ENCODE results near the gene PTPN5.

Gene PTPN5

DNA sequence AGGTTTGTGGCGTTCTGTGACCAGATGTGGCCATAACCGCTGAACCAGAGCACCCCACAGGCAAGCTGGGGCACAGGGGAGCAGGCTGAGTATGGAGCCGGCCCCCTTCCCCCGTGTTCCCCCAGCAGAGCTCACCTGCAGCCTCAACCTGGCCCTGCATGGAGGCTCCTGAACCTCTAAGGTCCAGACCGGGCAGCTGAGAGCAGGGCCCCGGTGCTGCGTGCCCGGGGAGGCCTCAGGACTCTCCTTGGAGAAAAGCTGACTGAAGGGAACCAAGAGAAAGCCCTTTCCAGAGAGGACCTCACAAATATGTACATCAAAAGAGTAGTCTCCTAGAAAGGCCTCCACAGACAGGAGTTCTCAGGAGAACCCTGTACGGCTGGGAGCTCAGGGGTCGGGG is 48.2 kb downstream of the PTPN5 start:
- DNase-seq = no peak

DNA sequence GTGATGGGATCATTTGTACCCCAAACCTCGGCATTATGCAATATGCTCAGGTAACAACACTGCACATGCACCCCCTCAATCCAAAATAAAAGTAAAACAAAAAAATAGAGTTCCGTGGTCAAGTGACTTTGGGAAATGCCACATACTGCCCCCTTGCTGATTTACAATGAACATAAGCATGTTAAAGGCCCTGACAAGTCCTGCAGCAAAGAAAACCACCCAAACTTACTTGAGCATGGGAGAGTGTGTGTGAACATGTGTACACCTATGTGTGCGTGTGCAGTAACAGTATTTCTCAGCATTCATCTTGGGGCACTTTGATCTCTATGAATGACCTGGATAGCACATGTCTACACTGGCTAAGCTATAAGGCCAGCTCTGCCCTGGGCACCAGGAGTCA is 49.8 kb downstream of the PTPN5 start:
- no peak for DNase-seq

DNA sequence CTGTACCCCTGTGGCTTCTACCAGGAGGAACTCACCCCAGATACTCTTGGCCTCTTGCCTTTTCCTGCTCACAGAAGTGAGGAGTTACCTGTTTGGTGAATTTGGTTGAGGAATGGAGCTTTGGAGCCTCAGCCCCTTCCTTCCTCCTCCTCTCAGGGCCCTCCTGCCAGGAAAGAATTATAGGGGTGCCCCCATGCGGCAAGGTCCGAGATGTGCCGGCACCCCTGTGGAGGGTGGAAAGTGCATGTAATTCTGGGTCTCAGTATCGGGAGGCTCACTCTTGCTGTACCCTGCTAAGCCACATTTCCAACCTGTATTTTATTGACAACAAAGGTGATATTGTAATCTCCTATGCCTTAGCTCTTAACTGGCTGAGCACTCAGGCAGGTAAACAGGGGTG is 51.9 kb downstream of the PTPN5 start:
- DNase-seq = no peak

DNA sequence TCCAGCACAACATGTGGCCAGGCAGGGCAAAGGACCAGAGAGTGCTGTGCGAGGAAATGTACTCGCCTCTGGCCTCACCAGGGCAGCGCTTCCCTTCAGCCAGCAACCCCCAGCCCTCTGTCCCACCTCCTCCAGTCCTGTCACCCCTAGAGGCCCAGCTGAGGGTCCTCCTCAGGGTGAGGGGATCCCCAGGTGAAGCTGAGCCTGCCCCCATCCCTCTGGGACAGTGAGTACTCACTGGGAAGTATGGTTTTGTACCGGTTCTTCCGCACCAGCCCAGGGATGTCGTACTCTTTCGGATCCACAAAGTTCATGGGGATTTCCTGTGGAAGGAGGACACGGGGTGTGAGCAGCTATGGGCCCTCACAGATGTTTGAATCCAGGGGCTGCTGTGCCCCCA is 54.0 kb downstream of the PTPN5 start:
- no peak for DNase-seq

DNA sequence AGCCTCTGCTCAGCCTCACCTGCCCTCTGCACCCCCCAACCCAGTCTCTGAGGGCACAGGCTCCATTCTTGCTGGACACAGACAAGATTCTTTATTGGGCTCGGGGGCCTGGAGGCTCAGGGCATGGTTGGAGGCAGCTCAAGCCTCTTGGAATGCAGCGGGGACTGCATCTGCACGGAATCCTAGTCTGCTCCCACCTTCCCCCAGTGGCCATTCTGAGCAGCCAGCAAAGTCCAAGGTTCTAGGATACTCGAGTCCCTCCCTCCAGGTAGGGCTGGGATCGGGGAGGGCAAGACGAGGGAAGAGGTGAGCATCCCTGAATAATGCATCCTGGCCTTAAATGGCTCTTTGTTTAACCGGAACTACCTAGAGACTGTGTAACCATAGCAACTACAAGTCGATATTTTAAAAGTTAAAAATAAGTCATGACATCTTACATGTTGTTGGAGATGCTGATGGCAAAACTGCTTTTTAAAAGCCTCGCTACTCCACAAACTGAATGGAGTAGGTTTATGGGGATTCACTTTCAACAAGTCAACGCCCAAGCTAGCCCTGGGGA is 54.9 kb downstream of the PTPN5 start:
- DNase-seq = peak in 1 of 51 donors; percentile 18

DNA sequence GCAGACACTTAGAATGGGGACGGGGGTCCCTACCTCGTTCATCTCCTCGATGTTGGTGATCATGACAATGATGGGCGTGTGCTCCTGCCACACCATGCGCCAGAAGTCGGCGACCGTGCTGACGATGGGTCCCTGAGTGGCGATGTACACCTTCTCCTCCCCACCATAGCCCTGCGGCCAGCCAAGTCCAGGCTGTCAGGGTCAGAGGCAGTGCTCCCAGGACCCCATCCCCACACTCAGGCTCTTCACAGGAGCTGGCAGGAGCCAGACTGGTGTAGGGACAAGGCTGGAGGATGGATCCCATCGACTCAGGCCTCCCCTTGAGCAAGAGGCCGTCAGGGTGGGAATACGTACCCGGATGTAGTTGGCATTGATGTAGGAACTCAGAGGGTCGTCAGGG is 58.4 kb downstream of the PTPN5 start:
- no peak for DNase-seq

DNA sequence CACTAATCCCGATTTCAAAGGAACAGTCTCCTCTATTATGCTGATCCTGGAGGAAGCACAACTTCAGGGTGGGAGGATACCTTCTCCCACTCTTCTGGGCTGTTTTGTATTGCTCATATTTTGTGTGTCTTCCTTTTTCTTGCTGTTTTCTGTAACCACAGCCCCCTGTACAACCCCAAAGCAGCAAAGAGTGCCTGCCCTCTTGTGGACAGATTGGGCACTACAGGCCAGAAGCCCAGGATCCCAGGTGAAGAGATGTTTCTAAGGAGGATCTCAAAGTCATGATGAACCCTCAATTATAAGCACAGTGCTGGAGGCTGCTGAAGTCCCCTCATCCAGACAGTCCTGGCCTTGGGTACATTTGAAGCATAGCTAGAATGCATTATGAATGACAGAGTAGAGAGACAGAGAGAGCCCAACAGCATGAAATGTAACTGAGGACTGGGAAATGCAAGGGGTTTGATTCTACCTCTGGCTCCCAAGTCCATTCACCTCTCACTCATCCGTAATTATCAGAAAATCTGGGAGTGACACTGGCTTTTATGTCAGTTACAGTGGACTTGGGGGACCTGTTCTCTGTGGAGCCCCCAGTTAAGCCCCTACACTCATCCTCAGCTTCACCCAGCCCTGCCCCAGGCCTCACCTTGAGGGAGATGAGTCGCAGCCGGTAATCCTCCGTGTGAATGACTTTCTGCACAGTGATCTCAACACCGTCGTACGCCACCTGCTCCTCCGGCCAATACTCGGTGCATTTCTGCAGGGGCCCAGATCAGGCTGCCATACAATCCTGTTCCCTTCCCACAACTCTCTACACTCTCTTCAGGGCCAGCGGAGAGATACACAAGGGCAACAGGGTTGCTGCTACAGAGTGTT is 59.4 kb downstream of the PTPN5 start:
- DNase-seq = peak in 40 of 51 donors; percentile 6 to 81 (median 38)

DNA sequence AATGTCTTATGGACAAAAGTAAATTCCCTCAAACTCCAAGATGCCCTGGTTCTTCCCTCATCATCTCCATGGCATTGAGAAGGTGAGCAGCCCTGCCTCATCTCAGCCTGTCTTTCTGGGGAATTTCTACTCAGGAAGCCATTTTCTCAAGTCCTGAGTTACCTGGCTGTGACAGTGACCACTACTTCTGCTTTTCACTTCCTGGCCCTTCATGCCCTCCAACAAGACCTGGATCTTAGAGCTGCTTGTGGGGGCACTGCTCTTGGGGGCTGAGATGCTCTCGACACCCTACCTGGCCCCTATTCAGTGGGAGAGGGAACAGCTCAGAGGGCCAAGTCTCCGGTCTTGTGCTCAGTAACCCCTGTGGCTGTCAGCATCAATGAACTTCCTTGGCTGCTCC is 60.2 kb downstream of the PTPN5 start:
- DNase-seq = no peak

DNA sequence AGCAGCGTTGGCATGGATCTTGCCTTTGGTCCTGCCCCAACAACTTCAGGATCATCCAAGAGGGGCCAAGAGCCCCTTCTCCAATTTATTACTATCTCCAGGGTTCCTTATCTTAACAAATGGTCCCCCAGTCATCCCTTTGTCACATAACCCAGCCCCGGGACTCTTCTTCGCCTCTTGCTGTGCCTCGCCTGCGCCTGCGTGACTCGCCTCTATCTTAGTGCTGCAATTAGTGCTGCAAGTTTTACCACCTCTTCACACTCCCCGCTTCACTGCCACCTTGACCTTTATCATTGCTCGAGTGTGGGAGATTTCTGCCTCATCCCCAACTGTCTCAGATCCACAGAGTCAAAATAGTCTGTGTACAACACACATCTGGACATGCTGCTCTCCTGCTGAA is 61.6 kb downstream of the PTPN5 start:
- DNase-seq = no peak

DNA sequence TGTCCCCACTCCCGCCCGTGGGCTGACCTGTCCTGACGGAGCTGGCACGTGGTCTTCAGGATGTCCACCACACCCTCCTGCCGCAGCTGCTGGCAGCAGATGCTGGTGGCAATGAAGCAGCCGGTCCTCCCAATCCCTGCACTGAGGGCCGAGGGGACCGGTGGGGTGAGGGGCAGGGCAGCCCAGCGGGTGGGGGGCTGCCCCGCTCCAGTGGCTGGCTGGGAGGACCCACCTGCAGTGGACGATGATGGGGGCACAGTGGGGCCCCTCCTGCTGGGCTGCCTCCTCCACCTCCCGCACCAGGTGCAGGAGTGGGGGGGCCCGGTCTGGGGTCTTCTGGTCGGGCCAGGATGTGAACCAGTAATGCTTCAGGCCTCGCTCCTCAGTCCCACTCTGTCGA is 62.2 kb downstream of the PTPN5 start:
- no peak for DNase-seq

DNA sequence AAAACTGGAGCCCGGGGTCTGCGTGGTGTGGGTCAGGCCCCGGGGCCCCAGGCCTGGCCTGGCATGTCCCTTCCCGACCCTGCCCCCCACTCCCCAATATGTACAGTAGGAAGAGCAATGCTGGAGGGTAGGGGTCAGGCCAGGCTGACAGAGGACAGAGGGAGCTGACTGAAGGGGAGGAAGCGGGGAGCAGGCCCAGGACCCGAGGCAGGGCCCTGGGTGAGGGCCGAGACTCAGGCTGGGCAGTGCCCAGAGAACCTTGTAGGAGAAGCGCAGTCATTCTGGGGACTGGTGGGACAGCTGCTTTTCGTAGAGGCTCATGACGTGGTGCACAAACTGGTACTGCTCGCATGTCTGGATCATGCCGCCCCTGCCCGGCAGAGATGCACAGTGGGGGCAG is 62.9 kb downstream of the PTPN5 start:
- DNase-seq = no peak

DNA sequence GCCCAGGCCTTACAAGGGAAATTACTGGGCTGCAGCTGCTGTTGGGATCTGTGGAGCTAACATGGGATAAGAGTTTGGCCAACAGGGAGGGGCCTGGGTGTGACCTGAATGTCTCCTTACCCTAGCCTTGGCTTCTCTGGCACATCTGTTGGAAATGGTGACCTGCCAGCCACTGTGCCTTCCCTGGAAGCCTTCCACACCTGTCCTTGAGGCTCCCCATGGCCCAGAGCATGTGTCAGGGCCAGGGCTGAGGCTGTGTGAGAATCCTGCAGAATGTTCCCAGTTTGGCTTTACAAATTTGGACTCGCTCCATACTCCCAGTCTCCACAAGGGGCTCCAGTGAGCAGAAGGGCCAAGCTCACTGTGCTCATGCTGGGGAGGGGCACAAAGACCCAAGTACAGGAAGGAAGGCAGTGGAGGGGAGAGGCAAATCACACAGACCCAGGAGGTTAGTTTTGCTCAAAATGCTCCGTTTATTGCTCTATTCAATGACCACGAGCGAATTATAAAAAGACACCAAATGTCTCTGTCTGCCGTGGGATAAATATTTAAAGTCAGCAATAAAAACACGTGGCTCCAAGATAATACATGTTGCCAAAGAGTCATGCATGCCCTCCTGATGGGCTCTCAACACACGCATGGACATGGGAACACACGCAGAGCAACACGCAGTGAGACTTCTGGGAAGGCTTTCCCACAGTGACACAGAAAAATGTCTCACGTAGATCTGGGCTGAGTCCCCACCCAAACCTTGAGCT is 63.9 kb downstream of the PTPN5 start:
- DNase-seq = peak in 14 of 51 donors; percentile 8 to 33 (median 16)

DNA sequence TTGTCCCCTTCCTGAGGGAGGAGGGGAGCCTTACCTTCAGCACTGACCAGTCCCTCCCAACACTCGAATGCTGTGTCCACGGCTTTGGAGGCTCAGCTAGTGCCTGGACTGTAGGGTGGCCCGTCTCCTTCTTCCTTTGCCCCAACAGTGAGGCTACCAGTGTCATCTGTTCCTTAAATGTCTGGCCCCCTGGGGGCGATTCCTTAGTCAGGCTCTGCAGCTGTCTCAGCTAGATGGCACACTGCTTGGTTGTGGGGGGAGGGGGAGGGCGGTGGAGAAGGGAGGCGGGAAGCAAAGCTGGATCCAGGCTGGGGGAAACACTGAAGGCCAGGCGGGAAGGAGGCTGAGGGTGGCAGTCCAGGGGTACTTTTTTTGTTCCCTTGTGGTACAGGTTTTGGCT is 65.6 kb downstream of the PTPN5 start, which contains the start of gene IGSF22:
TSS of gene IGSF22 (minus strand) at position 149 of the 400 bp plus-strand sequence. CDS start 1,952 bp downstream, outside the sequence.
- no peak for DNase-seq

DNA sequence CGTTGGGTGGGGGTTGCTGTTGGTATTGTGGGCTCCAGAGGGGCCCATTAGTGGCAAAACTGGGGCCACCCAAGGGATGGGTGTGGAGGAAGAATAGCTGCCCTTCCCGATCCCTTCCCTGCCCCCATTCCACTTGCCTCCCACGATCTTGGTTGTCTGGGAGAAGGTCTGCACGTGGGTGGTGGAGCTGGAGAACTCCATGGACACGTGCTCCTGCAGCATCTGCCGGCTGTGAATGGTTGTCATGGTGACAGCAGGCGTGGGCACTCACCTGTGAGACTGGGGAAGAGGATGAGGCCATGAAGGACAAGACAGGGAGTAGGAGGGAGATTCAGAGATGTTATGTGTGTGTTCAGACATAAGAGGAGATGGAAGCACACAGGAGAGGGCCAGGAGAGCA is 67.6 kb downstream of the PTPN5 start:
- DNase-seq = peak in 21 of 51 donors; percentile 9 to 75 (median 35)

DNA sequence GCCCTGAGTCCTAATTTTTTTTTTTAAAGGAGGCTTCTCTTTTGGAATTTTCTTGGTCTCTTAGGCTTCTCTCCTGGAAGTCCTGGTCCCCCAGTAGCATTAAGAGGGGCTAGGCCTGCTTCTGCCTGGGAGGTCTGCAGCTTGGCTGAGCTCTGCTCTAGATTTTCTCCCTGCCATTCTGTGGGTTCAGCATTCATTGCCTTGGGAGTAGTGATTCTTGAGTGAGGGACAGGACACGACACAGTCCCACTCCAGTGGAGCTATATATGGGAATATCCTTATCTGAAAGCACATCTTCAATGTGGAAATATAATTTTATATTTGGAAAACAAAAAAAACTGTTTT is 69.3 kb downstream of the PTPN5 start:
- DNase-seq = no peak

DNA sequence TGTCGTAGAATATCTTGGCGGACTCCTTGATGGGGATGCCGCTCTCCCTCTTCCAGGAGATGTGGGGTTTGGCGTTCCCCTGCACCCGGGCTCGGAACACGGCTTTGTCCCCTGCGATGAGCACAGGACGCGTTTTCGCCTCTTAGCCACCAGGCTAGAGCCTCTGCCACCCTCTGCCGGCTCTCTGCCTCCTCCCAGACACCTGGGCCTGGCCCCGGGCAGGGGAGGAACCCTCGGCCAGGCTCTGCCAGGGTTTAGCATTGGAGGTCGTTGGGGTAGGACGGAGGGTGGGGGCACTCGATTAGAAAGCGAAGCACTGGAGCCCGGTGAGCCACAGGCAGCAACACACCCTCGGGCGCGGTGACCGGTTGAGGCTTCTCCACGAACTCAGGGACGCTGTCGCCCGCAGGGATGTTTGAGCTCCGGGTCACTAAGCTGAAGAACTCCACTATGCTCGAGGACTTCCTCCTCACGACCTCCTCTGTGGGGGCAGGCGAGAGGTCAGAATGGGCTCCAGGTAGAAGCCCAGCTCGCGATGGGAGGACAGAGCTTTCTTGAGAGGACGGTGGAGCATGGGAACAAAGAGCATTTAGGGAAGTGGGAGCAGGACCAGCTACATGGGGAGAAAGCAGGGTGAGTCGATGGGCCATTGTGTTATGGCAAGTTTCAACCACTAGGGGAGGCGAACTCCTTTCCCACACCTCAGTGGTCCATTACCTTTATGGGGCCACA is 69.9 kb downstream of the PTPN5 start:
- DNase-seq = peak in 19 of 51 donors; percentile 9 to 69 (median 36)

DNA sequence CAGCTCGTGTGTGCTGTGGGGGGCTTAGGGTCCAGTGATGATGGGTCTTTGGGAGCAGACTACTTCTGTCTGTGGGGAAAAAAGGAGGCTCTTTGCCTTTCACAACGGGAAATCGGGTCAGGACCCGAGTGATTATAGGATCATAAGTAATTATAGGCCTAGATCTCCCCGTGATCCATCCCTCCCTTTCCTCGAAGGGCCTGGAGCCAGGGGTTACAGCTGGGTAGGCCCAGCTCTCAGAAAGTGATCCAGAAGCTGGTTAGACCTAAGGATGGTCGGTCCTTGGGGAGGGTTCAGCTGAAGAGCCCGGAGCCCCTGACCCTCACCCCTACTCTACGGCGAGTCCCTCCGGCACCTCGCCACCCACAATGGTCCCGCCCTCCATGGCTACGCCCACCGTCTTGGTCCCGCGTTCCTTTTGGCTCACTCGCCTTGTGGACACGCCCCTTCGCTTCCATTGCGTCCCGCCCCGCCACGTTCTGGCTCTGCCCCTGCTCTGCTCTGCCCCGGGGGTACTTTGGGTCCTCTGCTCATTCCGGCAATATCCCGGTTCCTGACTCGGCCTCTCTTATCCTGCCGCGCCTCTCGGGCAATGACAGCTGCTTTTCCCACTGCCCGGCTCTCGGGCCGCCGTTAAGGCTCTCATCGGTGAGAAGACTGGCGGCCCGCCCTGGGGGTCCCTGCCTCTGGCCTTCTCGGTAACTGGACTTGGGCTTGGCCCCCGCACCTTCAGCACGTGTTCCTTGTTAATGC is 70.6 kb downstream of the PTPN5 start:
- peak in 44 of 51 donors; percentile 17 to 82 (median 52) for DNase-seq

DNA sequence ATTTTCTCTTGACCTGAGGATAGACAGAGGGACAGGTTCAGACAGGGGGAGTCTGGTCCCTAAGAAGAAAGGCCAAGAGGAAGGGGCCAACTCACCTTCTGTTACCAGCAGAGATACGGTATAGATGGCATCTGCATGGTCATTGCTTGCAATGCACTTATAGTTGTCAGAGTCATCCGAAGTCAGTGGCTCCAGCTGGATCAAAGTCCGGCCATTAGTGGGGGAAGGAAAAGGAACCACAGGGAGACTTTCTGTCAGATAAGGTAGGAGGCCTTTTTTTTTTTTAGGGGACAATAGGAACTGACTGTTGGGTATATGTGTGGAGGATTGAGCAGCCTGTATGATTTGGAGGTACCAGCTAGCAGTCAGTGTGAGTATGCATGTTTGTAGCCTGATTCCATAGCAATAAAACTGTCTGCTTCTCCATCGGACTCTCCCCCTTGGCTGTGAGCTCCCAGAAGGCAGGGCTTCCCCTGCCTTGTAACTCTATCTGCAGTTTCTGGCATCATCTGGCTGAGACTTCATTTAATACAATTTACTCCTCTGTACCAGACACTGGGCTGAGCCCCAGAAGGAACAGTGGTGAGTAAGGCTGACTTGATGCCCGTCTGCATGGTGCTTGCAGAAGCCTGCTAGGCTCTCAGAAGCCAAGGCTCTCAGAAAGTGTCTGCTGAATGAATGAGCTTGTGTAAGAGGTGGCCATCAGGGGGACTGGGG is 71.3 kb downstream of the PTPN5 start:
- peak in 9 of 51 donors; percentile 12 to 50 (median 21) for DNase-seq

DNA sequence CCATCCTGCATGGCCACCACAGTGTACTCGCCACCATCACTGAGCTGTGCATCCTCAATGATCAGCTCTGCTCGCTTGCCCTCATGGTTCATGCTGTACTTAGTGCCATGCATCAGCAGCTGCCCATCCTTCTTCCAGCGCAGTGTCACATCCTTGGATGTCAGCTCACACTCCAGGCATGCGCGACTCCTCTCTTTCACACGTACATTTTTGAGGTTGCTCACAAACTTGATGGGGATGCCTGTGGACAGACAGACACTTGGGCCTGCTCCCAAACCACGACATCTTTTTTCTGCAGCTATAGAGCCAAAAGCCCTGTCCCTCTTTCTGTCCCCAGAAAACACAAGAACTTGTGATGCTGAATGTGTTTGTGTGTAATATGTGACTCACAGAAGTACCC is 76.1 kb downstream of the PTPN5 start:
- DNase-seq = no peak

DNA sequence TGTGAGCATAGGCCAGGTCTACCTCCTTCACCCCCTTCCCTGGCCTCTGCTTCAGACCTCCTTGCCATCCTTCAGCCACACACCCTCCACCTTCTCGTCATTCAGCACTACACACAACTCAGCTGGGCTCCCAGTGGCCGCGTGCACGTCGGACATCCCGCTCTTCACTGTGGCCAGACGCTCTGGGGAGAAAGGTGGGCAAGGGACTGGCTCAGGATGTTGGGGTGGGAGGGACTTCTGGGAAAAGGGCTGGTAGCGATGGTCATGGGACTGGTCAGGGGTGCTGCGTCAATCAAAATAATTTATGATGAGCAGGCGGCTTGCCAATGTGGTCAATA is 77.2 kb downstream of the PTPN5 start:
- no peak for DNase-seq
